Stimulated activated CD8-positive, alpha-beta memory T cell treated with anti-CD3 and anti-CD28 coated beads, Interleukin-2, amount 100 ng/mL, for 1 hour (primary cell): ENCODE measurements around the gene ARF6.
"Not testable (repeated sequence)": the region's sequence is repeated elsewhere in the genome, so short reads cannot be mapped to it uniquely, and the experiment has no call there.

Experiments
- DNase-seq, 2 donors: peaks; one replicate each; pipeline ENCODE4 v3.0.0-alpha.2; 2020; ENCODE audit warnings: low read depth in 2 of 2

Gene ARF6

DNA sequence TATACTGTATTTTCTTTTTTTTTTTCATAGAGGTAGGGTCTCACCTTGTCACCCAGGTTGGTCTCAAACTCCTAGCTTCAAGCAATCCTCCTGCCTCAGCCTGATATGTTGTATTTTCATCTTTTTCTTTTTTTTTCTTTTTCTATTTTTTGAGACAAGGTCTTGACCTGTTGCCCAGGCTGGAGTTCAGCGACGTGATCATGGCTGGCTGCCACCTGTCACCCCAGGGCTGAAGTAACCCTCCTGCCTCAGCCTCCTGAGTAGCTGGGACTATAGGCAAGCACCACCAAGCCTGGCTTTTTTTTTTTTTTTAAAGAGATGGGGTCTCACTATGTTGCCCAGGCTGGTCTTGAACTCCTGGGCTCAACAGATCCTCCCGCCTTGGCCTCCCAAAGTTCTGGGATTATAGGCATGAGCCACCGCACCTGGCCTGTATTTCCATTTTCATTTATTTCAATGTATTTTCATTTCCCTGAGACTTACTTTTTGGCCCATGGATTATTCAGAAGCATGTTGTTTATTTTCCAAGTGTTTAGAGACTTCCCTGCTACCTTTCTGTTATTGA, 16.2 kb upstream of the ARF6 start:
- no peak for DNase-seq

DNA sequence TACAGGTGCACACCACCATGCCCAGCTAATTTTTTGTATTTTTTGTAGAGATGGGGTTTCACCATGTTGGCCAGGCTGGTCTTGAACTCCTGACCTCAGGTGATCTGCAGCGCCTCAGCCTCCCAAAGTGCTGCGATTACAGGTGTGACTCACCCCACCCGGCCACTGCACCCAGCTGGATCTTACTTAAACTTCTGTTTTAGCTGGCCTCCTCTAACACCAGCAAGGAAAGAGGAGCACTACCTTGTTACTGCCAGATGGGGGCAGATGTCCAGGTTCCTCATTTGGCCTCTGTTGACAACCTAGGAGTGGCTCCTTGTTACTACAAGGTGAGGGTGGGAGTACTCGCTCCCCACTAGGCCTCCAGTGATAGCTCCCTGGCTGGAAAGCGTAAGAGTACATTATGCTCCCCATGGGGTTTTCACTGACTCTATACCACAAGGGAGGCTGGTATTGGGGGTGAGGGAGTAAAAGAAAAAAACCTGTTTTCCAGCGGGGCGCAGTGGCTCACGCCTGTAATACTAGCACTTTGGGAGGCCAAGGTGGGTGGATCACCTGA, 13.2 kb upstream of the ARF6 start:
- DNase-seq, result no peak

DNA sequence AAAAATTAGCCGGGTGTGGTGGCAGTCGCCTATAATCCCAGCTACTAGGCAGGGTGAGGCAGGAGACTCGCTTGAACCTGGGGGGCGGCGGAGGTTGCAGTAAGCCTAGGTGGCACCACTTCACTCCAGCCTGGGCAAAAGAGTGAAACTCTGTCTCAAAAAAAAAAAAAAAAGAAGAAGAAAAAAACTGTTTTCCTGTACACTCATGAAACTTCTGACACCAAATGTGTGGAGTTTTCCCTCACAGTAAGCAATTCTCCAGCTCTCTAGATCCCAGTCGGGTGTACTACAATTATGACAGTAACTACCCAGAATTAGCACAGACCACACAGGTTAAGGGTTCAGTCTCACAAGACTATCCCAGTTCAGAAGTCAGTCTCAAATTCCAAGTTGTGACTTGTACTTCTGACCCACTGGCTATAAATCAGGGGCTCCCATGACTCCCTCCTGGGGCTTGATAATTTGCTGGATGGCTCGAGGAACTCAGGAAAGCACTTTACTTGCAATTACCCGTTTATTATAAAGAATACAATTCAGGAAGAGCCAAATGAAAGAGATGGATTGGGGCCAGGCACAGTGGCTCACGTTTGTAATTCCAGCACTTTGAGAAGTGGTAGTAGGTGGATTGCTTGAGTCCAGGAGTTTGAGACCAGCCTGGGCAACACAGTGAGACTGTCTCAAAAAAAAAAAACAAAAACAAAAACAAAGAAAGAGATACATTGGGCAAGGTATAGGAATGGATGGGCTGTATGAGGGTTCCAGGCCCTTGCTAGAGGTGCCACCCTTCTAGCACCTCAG, 12.4 kb upstream of the ARF6 start:
- DNase-seq, result no peak

DNA sequence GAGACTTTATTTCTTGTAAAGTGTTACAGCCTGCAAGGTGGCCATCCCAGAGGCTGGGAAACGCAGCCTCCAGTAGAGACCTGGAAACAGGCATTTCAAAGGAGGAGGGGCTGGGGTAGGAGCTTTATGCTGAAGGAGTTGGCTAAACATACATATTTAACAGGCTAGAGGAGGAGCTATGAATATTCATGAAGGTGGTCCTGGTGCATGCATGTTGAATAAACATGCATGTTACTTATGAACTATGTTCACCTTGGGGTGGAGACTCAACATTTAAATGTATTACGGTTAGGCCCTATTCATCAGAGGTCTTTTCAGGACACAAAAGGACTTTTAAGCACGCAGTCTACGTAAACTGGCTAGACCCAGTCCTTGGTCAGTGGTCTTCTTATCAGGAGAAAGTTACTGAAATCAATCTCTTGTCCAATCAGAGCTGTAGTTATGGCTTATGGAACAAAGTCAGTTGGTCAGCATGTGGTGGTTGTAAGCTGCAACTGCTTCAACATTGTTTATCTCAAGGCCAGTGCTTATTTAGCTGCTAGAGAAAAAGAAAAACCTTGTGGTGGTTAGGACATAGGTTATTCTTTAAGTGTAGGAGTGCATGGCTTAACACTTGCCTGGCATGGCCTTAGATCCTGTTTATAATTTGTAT, 11.4 kb upstream of the ARF6 start:
- DNase-seq, result no peak

DNA sequence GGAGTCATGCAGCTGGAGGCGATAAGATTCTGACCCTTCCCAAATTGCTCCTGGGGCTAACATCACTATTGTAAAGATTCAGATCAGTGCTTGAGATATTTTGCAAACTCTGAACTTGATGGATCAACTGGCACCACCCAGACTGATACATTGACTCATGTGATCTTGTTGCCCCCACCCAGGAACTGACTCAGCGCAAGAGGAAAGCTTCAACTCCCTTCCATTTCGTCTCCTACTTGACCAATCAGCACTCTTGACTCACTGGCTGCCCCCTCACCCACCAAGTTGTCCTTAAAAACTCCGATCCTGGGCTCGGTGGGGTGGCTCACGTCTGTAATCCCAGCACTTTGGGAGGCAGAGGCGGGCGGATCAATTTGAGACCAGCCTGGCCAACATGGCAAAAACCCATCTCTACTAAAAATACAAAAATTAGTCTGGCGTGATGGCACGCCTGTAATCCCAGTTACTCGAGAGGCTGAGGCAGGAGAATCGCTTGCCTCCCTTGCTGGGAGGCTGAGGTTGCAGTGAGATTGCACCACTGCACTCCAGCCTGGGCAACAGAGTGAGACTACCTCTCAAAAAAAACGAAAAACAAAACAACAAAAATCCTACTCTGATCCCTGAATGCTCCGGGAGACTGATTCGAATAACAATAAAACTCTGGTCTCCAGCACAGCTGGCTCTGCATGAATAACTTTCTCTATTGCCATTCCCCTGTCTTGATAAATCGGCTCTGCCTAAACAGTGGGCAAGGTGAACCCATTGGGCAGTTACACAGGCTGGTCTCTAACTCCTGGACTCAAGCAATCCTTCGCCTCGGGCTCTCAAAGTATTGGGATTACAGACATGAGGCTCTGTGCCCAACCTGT, 9.8 kb upstream of the ARF6 start:
- no peak for DNase-seq

DNA sequence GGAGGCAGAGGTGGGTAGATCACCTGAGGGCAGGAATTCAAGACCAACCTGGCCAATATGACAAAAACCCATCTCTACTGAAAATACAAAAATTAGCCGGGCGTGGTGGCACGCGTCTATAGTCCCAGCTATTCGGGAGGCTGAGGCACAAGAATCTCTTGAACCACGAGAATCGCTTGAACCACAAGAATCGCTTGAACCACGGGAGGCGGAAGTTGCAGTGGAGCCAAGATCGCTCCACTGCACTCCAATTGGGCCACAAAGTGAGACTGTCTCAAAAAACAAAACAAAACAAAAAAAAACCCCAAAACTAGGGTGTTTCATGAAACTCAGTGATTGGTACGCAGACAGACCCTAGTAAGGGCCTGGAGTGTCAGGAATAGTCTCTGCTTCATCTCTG, 6.4 kb upstream of the ARF6 start:
- DNase-seq, result no peak

DNA sequence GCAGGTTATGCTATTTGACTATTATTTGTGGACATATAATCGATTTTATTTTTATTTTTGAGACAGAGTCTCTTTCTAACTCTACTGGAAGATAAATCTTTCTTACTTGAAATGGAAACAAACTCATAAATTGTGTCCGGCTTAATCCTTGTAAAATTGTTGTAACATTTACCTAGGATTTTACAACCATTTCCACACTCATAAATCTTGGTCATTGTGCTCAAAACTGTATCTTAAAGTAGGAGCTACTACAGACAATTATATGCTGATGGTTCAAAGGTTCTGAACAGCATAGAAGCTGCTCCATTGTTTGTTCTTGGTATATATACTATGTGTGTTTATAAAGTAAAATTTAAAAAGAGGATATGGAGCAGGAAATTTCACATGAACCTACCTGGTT, 4.6 kb upstream of the ARF6 start:
- DNase-seq, result no peak

DNA sequence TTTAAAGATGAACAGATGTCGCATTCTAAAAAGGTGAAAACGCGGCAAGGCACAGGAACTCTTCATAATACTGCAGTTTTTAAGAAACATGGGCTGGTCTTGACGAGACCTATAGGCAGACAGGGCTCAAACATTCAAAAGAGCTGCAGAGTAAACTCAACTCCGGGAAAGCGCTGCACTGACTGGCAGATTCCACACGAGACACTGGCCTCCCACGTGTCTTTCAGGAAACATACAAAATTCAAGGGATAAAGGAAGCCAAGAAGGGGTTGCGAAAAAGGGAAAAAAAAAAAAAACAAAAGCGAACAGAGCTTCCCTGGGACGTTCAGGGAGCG, 614 bp upstream of the ARF6 start:
- DNase-seq, result no peak

DNA sequence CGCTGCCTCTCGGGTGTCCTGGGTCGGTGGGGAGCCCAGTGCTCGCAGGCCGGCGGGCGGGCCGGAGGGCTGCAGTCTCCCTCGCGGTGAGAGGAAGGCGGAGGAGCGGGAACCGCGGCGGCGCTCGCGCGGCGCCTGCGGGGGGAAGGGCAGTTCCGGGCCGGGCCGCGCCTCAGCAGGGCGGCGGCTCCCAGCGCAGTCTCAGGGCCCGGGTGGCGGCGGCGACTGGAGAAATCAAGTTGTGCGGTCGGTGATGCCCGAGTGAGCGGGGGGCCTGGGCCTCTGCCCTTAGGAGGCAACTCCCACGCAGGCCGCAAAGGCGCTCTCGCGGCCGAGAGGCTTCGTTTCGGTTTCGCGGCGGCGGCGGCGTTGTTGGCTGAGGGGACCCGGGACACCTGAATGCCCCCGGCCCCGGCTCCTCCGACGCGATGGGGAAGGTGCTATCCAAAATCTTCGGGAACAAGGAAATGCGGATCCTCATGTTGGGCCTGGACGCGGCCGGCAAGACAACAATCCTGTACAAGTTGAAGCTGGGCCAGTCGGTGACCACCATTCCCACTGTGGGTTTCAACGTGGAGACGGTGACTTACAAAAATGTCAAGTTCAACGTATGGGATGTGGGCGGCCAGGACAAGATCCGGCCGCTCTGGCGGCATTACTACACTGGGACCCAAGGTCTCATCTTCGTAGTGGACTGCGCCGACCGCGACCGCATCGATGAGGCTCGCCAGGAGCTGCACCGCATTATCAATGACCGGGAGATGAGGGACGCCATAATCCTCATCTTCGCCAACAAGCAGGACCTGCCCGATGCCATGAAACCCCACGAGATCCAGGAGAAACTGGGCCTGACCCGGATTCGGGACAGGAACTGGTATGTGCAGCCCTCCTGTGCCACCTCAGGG, 679 bp downstream of the ARF6 start:
- peak; percentile 35 to 55 for DNase-seq

DNA sequence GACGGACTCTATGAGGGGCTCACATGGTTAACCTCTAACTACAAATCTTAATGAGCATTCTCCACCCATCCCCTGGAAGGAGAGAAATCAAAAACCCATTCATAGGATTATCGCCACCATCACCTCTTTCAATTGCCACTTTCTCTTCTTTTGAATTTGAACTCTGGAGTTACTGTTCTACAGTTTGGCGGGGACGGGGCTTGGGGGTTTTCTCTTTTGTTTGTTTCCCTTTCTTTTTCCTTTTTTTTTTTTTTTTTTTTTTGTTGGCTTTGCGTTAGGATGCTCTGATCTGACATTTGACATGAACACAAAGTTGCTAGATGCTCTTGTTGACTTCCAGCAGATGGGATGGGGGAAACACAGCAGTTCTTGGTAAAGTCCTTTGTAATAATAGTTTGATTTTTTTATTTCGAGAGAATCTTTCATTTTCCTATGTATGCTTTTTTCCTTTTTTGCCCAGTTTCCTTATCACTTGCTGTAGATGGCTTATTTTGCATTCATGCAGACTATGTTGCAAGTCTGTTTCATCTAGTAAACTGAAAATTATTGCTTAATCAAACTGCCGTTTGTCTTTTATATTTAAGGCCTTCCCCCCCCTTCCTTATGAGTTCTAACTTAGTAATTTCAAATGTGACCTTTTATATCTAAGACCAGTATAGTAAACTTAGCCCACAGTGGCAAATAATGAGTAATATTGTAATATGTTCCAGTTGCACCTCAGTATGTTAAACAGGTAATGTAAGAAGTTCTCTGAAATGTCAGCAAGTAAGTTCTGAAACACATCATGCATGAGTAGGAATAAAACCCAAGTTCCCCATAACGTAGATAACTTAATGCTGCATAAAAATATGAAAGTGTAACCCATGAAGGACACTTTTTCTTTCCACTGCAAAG, 1.6 kb downstream of the ARF6 start:
- not testable (repeated sequence) for DNase-seq

DNA sequence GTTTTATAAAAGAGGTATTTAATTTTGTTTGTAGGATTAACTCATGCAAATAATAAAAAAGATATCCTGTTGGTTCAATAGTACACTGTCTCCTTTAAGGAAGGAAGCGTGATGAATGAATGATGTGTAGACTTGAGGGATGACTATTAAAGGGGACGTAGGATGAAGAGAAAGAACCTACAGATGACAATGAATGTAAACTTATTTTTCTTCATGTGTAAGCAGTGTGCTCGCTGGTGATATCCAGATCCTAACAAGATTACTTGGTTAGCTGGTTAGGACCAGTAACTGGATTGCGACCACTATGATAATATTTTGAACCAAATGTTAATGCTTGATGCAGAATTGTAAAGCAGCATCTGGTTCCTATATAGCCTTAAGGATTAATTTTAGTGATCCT, 2.6 kb downstream of the ARF6 start:
- DNase-seq, result no peak

DNA sequence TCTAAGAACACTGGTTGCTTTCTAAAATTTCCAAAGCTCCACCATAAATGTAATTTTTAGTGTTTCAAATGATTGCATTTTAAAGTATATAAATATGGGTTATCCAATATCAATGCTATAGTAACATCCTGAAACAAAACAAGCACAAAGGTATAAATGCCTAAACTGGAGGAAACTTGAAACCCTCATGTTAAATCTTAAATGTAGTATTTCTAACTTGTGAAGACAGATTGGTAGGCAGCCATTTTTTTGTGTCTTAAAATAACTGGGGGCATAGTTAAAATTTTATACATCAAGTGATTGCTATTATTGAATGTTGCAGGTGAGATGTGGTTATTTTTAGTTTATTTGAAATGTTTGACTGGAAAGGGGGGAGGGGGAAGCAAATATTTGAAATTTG, 3.4 kb downstream of the ARF6 start:
- DNase-seq, result not testable (repeated sequence)

DNA sequence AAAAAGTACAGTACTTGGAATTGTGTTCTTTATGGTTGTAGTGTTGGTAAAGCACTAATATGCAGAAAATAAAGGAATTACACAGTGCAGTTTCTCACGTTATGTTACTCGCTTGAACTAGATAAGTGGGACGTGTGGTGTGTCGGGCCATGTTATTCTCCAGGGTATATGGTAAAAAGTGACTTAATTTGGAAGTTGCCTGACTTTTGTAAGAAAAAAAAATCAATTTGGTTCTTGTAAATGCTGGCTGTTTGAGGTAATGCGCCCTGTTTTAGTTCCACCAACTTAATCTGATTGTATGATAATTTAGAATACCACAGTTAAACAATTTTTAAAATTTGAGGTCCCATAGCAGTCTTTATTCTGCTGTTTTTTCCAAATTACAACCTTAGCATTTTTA, 4.1 kb downstream of the ARF6 start:
- DNase-seq, result no peak

DNA sequence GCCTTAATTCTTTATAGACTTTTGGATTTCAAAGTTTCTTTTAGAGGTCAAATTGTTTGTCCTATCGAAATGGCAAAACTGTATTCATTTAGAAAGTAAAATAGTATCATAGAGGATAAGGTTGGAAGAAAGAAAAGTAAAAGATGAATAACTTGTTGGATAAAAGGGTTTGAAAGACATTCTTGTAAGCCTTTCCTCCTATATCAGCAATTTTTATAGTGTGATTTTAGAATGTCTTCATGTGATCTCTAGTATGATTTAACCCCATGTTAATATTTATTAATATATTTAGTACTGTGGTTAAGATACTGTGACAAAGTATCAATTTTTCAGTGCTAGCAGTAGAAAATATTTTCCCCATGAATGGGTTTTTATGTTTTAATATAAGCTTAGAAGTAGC, 4.5 kb downstream of the ARF6 start:
- DNase-seq, result no peak

DNA sequence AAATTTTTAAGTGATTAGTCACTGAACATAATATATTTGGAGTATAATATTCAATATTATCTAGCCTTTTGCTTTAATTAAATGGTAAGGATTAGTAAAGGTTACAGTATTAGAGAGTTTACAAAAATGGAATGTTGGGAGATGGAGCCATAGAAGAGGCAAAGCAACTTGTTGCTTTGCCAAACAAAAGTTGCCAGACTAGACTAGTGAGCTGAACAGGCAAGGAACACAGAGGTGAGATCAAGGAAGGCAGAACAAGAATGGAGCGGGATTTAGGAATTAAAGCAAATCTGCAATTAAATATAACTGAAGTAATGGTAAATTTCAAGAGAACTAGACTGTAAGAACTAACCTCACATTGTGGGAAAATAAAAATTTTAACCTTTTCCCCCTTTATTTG, 5.1 kb downstream of the ARF6 start:
- DNase-seq, result no peak

DNA sequence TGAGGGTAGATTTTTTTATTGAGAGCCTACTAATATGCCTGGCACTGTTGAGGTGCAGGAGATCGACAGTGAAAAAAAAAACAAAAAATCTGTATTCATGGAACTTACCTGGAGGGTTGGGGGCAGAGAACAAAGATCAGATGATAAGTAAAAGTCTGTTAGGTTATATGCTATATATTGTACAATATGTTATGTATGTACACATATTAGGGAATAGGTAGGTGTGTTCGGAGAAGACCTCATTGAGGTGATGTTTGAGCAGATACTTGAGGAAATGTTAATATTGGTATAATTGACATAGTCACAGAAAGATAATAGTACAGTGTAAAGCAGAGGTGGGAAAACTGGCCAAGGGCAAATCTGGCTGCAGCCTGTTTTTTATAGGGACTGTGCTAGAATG, 5.6 kb downstream of the ARF6 start:
- DNase-seq, result no peak

DNA sequence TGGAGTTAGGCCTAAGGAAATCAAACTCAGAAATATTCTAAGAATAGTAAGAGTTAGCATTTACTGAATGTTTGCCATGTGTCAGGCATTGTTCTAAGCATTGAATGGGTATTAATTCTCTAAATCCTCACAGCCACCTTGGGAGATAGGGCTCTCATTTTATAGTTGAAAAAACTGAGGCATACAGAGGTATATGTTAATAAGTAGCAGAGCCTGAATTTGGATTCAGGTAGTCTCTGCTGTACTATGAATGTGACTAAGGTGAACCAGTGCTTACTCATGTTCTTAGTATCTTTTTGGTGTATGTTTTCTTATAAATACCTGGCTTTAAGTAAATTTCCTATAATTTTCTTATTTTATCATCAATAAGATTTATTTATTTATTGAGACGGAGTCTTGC, 8.1 kb downstream of the ARF6 start:
- DNase-seq, result no peak

DNA sequence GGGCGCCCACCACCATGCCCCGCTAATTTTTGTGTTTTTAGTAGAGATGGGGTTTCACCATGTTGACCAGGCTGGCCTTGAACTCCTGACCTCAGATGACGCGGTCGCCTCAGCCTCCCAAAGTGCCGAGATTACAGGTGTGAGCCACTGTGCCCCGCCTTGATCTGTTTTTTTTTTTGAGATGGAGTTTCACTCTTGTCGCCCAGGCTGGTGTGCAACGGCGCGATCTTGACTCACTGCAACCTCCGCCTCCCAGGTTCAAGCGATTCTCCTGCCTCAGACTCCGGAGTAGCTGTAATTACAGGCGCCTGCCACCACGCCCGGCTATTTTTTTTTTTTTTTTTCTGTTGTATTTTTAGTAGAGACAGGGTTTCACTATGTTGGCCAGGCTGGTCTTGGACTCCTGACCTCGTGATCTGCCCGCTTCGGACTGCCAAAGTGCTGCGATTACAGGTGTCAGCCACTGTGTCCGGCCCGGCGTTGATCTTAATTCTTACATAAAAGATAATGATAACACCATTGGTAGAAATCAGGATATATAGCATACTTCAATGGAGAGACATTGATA, 9.9 kb downstream of the ARF6 start:
- not testable (repeated sequence) for DNase-seq

DNA sequence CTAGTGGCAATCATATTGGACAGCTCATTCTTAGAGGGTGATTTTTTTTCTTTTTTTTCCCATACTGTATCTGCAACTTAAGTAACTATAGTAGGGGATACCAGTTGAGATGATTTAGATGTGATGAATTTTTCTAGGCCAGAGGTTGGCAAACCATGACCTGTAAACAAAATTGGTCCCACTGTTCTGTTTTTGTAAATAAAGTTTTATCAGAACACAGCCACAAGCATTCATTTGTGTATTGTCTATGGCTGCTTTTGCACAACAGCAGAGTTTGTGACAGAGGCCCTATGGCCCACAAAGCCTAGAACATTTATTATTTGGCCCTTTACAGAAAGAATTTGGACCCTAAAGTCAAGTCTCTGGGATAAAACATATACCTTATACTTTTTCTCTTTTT, 11.4 kb downstream of the ARF6 start:
- no peak for DNase-seq

DNA sequence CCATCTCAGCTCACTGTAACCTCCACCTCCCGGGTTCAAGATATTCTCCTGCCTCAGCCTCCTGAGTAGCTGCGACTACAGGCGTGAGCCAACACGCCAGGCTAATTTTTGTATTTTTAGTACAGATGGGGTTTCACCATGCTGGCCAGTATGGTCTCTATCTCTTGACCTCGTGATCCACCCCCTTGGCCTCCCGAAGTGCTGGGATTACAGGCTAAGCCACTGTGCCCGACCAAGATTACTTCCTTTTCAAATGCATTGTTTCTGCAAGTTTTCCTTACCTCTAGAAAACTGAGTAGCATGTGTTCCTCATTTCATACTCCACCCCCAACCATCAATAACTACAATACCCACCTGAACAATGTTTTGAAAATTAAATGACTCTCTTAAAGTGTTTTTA, 13.1 kb downstream of the ARF6 start:
- no peak for DNase-seq
